ENCODE data around the gene CDH4.
"Not testable (repeated sequence)": the region's sequence is repeated elsewhere in the genome, so short reads cannot be mapped to it uniquely, and the experiment has no call there.

CDH4 gene

DNA sequence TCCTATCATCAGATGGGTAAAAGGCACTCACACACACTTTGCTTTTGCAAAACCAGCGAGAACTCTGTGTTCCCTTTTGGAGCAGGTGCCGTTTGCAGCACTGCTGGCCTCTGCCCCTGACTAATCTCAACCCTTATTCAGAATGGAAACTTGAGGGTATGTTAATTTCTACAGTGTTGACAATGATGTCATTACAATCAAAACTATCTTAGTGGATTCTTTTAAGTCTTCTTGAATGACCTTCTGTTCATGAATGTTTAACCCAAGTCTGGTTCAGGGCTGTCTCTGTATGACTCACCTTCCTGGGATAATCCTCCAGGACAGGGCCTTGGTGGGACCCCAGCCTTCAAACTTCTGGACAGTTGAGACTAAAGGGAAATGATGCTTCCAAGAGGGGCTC, 197.9 kb downstream of the CDH4 start:
- in situ Hi-C loops (cut with MboI; ENCODE audit: low sequenced_read_pairs): no loop called here

DNA sequence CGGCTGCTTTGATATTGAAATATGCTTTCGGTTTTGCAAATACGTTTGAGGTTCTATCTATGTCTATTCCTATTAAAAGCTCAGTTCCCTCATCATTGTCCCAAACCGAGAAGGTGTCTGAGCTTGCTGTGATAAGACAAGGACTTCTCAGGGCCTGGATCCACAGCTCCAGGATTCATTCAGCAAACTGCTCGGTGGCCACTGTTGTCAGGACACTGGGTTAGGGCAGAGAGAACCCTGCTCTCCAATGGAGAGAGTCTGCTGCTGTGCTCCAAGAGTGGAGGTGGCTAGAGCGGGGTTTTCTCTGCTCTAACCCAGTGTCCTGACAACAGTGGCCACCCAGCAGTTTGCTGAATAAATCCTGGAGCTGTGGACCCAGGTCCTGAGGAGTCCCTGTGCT, 198.5 kb downstream of the CDH4 start:
- in situ Hi-C loops (cut with MboI; ENCODE audit: low sequenced_read_pairs): no loop called here

- in situ Hi-C loops (cut with MboI; ENCODE audit: low sequenced_read_pairs): no loop called here
Observed at GRCh38 chr20:61451009-61451408, 198.9 kb downstream of the CDH4 start.

GRCh38 chr20:61451953-61452352, 199.9 kb downstream of the CDH4 start:
- in situ Hi-C loops (cut with MboI; ENCODE audit: low sequenced_read_pairs): no loop called here

DNA sequence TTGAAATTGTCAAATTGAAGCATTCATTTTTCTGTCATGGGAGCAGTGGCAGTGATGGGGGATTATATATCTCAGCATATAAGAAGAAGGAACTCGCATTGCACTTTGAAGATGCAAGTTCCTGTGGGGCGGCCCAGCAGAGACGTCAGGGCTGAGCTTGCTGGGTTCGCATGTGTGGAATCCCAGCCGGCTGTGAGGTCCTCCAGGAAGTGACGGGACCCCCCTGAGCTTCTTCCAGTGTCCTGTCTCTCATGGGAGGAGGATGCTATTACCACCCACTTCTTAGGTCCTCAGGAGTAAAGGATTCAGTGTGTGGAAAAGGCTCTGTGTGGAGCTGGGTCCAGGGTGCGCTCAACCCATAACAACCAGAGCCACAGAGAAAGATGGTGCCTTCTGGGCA, 201.2 kb downstream of the CDH4 start:
- in situ Hi-C loops (cut with MboI; ENCODE audit: low sequenced_read_pairs): no loop called here

GRCh38 chr20:61453623-61454022, 201.6 kb downstream of the CDH4 start:
- in situ Hi-C loops (cut with MboI; ENCODE audit: low sequenced_read_pairs): not testable (repeated sequence)

- in situ Hi-C loops (cut with MboI; ENCODE audit: low sequenced_read_pairs): no loop called here
Observed at GRCh38 chr20:61454053-61454452, 202.0 kb downstream of the CDH4 start.

GRCh38 chr20:61455508-61456215, 203.6 kb downstream of the CDH4 start:
- in situ Hi-C loops (cut with MboI; ENCODE audit: low sequenced_read_pairs): no loop called here

- in situ Hi-C loops (cut with MboI; ENCODE audit: low sequenced_read_pairs): no loop called here
Observed at GRCh38 chr20:61457725-61458124, 205.7 kb downstream of the CDH4 start.

DNA sequence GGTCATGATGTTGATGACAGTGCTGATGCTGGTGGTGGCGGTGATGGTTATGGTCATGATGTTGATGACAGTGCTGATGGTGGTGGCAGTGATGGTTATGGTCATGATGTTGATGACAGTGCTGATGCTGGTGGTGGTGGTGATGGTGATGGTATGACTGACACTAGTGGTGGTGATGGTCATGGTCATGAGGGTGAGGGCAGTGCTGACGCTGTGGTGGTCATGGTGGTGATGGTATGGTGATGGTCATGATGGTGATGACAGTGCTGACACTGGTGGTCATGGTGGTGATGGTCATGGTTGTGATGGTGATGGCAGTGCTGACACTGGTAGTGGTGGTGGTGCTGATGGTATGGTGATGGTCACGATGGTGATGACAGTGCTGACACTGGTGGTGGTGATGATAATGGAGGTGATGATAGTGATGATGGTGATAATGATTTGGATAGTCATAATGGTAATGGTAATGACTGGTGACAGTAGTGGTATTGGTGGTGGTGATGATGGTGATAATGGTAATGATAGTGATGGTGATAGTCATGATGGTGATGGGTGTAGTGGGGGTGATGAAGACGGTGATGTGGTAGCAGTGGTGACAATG, 206.2 kb downstream of the CDH4 start:
- in situ Hi-C loops (cut with MboI; ENCODE audit: low sequenced_read_pairs): no loop called here

DNA sequence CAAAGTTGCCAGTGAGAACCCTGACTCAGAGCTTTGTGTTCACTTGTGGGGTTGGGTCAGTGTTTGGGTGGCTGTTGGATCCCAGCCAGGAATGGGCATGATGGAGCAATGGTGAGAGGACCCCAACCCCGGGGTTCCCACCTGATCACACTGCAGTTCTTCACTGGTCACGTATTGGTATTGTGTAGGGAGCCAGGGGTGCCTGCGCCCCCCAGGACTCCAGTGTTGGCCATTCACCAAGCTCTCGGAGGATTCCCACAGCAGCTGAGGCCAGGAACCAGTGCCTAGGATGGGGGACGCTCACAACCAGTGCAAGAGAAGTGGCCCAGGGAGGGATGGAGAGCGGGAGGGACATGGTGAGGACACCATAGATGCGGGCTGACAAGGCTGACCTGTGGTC, 207.2 kb downstream of the CDH4 start:
- in situ Hi-C loops (cut with MboI; ENCODE audit: low sequenced_read_pairs): no loop called here

GRCh38 chr20:61459705-61460104, 207.6 kb downstream of the CDH4 start:
- in situ Hi-C loops (cut with MboI; ENCODE audit: low sequenced_read_pairs): no loop called here

DNA sequence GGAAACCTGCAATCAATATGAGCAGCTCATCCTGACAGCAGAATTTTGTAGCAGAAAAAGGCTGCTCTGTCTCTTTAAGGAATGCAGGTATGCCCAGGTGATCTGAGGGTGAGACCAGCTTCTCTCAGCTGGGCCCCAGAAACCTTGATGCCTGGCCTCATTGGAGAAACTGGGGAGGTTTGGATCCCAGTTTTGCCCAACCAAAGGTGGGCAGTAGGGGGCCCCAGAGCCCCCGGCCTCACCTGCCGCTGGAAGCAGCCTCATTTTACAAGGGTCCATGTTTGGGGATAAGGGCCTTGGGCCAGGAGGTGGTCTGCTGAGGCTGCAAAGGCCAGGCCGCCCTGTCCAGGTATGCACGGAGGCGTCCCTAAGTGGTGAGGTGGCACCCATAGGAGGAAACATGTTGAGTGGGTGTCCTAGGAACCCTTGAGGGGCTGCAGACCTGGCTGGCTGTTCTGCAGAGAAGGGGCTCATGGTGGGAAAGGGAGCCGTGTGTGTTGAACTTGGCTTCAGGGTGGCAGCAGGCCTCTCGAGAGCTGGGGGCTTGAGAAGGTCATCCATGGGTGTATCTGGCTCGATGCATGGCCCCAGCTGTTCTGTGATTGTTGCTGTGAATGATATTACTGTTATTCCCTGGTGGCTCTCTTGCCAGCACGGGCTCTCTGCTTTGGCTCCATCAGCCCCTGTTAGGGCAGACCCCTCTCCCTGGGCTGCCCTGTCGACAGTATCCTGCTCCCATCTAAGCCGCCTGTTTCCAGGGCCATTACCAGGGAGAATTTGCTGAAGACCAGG, 208.4 kb downstream of the CDH4 start:
- in situ Hi-C loops (cut with MboI; ENCODE audit: low sequenced_read_pairs): no loop called here

DNA sequence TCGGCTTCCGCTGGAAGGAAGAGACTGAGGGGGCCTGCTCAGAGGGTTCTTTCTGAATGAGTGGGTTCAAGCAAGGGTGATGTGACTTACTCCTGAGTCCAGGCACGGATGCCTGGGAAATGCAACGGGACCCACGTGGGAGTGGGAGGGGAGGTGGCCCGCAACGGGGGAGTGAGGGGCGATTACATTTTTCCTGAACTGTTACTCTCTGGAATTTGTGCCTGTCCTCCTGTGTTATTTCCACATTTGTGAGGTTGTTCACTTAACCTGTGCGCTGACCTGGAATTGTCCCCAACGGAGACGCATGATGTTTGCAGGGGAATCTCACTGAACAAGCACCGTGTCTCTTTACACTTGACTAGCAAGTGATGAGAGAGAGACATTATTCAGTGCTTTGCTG, 209.4 kb downstream of the CDH4 start:
- in situ Hi-C loops (cut with MboI; ENCODE audit: low sequenced_read_pairs): no loop called here

DNA sequence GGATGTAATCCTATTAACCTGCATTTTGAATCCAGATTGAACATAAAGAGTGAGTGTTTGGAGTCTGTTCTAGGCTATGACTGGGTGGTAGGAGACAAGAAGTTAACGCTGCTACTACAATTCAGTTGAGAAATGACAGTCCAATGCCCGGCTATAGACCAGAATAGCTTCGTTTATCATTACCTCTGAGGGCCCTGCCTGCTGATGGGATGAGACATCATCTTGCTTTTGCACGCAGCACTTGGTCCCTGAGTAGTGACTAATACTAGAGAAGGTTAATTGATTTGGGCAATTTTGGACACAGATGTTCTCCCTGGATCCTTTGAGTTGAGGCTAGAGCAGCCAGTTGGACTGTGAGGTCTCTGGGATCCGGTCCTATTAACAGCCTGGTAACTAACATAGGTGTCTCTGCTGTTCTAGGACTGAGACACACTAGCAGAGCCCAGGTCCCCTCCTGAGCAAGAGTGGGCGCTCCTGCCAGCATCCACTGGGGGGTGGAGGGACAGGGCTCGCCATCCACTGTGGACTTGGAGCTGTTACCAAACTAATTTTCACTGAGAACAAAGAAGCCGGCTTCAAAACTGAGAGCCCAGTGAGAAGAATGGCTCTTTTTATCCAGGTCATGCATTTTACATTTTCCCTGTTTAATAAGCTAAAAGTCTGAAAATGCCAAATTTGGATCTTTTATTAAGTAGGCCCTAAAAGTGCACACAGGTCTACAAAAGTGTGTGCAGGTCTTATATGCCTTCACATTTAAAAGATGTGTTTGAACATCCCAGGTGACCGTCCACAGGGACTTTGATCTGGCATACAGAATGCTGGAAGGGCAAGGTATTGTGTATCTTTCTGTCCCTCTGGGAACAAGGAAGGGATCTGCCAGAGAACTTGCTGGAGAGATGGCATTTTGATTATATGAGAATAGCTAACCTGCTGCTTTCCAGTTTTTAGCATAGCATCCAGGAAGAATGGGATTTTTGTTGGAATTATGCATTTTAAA, 212.5 kb downstream of the CDH4 start:
- in situ Hi-C loops (cut with MboI; ENCODE audit: low sequenced_read_pairs): no loop called here

GRCh38 chr20:61475729-61476128, 223.7 kb downstream of the CDH4 start:
- in situ Hi-C loops (cut with MboI; ENCODE audit: low sequenced_read_pairs): no loop called here

- in situ Hi-C loops (cut with MboI; ENCODE audit: low sequenced_read_pairs): no loop called here
Observed at GRCh38 chr20:61476956-61477355, 224.9 kb downstream of the CDH4 start.

GRCh38 chr20:61477451-61477861, 225.4 kb downstream of the CDH4 start:
- in situ Hi-C loops (cut with MboI; ENCODE audit: low sequenced_read_pairs): no loop called here

DNA sequence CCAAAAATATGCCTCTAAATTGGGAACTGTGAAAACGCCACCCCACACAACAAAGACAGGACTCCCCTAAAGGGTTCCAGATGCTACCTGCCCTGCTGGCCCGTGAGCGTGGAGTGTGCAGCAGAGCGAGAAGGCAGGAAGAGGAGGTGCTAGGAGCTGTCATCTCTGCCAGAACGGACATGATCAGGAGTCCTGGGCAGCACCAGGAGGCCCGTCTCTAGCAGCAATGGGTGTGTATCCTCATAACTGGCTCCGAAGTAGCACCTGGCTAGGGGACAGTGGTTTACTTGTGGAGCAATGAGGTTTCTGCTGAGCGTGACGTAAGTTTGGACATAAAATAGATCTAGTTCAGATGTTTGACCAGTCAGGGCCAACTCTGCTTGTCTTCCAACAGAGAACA, 226.0 kb downstream of the CDH4 start:
- in situ Hi-C loops (cut with MboI; ENCODE audit: low sequenced_read_pairs): no loop called here

GRCh38 chr20:61478611-61479305, 226.7 kb downstream of the CDH4 start:
- in situ Hi-C loops (cut with MboI; ENCODE audit: low sequenced_read_pairs): no loop called here

All from hTERT RPE-1 (cell line).